ENCODE data around the gene RNF168.
"Not testable (repeated sequence)": the region's sequence is repeated elsewhere in the genome, so short reads cannot be mapped to it uniquely, and the experiment has no call there.

Gene RNF168

GRCh38 chr3:196537319-196537984, 33.9 kb upstream of the RNF168 start:
- H3K27ac ChIP-seq = no peak overlapping the region

DNA sequence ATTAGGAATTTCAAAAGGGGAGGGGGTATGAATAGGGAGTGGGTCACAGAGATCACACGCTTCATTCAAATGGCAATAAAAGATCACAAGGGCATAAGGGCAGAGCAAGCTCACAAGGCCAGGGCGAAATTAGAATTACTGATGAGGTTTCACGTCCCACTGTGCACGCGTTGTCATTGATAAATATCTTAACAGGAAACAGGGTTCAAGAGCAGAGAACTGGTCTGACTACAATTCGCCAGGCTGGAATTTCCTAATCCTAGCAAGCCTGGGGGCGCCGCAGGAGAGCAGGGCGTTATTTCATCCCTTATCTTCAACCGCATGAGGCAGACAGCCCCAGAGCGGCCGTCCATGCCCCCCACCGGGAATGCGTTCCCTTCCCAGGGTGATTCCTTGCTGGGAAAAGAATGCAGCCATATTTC, 29.7 kb upstream of the RNF168 start:
- no peak for TF ChIP-seq CTCF (conservative IDR thresholded peaks at IDR 0.05)
- TF ChIP-seq ZFX (IDR thresholded peaks at IDR 0.05) = no peak
- H3K27ac ChIP-seq = no peak overlapping the region

More at GRCh38 chr3:196537319-196537984, 33.9 kb upstream of the RNF168 start:
- TF ChIP-seq ZFX (IDR thresholded peaks at IDR 0.05) = no peak
- peak; percentile 96 for TF ChIP-seq CTCF (conservative IDR thresholded peaks at IDR 0.05)

DNA sequence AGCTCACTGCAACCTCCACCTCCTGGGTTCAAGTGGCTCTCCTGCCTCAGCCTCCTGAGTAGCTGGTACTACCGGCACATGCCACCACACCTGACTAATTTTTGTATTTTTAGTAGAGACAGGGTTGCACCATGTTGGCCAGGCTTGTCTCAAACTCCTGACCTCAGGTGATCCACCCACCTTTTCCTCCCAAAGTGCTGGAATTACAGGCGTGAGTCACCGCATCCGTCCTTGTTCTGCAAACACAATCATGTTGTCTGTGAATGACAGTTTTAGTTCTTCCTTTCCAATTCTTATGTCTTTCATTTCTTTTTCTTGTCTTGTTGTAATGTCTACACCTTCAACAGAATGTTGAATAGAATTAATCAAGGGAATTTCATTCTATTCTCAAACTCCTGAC, 27.9 kb upstream of the RNF168 start:
- TF ChIP-seq CTCF (conservative IDR thresholded peaks at IDR 0.05) (no peak), ZFX (IDR thresholded peaks at IDR 0.05) (no peak)
- H3K27ac ChIP-seq = no peak overlapping the region

DNA sequence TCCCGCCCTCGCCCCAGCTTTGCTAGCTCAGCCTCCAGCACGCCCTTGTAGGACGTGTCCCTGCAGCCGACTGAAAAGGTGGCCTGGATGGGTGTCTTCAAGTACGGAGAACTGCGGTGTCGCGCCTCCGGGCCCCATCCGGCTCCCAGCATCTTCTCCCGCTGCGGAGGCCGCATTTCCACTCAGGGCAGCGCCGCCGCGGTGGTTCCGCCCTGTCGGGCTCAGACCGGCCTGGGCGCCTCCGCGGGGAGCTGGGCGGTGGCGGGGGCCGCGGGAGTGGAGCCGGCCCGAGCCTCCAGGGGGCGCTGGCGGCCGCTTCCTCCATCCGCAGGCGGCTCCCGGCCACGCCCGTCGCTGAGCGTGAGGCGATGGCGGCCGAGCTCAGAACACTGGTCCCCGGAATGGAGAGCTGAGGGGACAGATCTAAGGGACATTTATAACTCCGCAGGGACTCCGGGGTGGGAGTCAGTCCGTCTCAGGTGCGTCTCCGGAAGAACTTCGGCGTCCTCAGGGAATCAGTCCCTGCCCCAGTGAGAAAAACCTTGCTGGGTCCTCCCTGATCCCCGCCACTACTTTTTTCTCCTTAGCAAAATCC, 25.2 kb upstream of the RNF168 start:
- H3K27ac ChIP-seq = peak overlapping the region; percentile 10; the same call in 1 of the 2 replicates
- TF ChIP-seq CTCF (conservative IDR thresholded peaks at IDR 0.05) (peak; percentile 89), ZFX (IDR thresholded peaks at IDR 0.05) (no peak)

DNA sequence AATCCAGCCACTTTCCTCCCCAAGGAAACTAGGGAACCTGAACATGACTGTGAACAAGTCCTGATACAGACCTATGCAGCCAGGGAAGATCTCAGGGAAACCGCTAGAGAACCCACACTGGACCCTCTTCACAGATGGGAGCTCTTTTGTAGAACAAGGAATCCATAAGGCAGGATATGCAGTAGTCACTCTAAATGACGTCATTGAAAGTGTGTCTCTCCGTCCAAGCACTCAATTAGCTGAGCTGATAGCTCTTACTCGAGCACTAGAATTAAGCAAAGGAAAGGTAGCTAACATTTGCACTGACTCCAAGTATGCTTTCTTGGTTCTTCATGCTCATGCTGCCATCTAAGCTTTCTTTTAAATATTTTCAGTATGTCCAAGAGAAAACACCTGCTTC, 21.6 kb upstream of the RNF168 start:
- no peak overlapping the region for H3K27ac ChIP-seq
- TF ChIP-seq CTCF (conservative IDR thresholded peaks at IDR 0.05) = no peak
- no peak for TF ChIP-seq ZFX (IDR thresholded peaks at IDR 0.05)

GRCh38 chr3:196524527-196524926, 21.0 kb upstream of the RNF168 start:
- no peak overlapping the region for H3K27ac ChIP-seq
- TF ChIP-seq ZFX (IDR thresholded peaks at IDR 0.05) (no peak), CTCF (conservative IDR thresholded peaks at IDR 0.05) (peak; percentile 38)

- no peak for TF ChIP-seq ZFX (IDR thresholded peaks at IDR 0.05)
- no peak for TF ChIP-seq CTCF (conservative IDR thresholded peaks at IDR 0.05)
- H3K27ac ChIP-seq = no peak overlapping the region
Observed at GRCh38 chr3:196523841-196524240, 20.3 kb upstream of the RNF168 start.

GRCh38 chr3:196521291-196521690, 17.7 kb upstream of the RNF168 start:
- not testable (repeated sequence) for H3K27ac ChIP-seq

All from C4-2B (cell line).